ENCODE measurements around the gene P4HB. TPM values are rescaled to one million over a fixed set of nuclear protein-coding genes. Genes with fewer than 3 reads are reported as not detected.

The P4HB gene
- total and polyA plus RNA-seq, 2 experiments from 2014 or later: 206 to 620 TPM

DNA sequence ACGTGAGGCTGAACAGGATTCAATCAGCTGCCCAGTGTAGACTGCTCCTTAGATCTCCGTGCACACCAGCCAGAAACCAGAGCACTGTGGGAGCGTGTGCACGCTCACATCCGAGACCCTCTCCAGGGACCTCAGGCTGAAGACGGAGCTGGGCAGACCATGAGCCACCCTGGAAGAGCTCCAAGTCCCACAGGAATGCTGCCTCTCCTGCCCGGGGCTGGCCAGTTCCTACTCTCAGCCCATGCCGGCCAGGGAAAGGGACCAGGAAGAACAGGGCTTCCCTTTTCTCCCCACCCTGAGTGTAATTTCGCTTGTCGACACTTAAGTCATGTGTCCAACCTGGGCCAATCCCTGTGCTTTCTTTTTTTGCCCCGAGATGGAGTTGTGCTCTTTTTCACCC is 24.2 kb upstream of the P4HB start:
- H3K27me3 ChIP-seq (ENCODE audit: insufficient read depth): no peaks in the 10 kb centered on the region
- H2AFZ ChIP-seq: no peak overlapping the region
- Mint-ChIP-seq H3K27ac (no peak overlapping the region), H3K36me3 (ENCODE audit: low read depth) (peaks cover 88% of the 10 kb centered on the region), H3K27me3 (ENCODE audit: insufficient read depth, low read depth, poor library complexity) (peaks cover 22% of the 10 kb centered on the region), H3K4me1 (no peaks in the 10 kb centered on the region; the same call in 2 of the 3 replicates), H3K9me3 (no peaks in the 10 kb centered on the region), H3K4me3 (no peak overlapping the region)
- H3K4me1 ChIP-seq (ENCODE audit: insufficient read depth): no peaks in the 10 kb centered on the region
- no peaks in the 10 kb centered on the region for H3K9me2 ChIP-seq (ENCODE audit: insufficient read depth)
- H3K4me2 ChIP-seq: no peak overlapping the region
- H3K79me2 ChIP-seq (replicated peaks; ENCODE audit: insufficient read depth): peaks cover 25% of the 10 kb centered on the region
- ATAC-seq (0 out of 3 replicates have a peak, but pooled peaks have one; percentile 13), DNase-seq (ENCODE audit: low spot score) (no peak)
- peaks cover 27% of the 10 kb centered on the region for H3K36me3 ChIP-seq (ENCODE audit: insufficient read depth)
- H3K27ac ChIP-seq (ENCODE audit: low read depth): no peak overlapping the region
- peaks cover 11% of the 10 kb centered on the region for H3F3A ChIP-seq (replicated peaks; ENCODE audit: low read depth)
- no peak for TF ChIP-seq ETS1 (IDR thresholded peaks at IDR 0.05)
- no peak for TF ChIP-seq NANOG (IDR thresholded peaks at IDR 0.05; ENCODE audit: borderline replicate concordance)
- TF ChIP-seq, protein P1, sequence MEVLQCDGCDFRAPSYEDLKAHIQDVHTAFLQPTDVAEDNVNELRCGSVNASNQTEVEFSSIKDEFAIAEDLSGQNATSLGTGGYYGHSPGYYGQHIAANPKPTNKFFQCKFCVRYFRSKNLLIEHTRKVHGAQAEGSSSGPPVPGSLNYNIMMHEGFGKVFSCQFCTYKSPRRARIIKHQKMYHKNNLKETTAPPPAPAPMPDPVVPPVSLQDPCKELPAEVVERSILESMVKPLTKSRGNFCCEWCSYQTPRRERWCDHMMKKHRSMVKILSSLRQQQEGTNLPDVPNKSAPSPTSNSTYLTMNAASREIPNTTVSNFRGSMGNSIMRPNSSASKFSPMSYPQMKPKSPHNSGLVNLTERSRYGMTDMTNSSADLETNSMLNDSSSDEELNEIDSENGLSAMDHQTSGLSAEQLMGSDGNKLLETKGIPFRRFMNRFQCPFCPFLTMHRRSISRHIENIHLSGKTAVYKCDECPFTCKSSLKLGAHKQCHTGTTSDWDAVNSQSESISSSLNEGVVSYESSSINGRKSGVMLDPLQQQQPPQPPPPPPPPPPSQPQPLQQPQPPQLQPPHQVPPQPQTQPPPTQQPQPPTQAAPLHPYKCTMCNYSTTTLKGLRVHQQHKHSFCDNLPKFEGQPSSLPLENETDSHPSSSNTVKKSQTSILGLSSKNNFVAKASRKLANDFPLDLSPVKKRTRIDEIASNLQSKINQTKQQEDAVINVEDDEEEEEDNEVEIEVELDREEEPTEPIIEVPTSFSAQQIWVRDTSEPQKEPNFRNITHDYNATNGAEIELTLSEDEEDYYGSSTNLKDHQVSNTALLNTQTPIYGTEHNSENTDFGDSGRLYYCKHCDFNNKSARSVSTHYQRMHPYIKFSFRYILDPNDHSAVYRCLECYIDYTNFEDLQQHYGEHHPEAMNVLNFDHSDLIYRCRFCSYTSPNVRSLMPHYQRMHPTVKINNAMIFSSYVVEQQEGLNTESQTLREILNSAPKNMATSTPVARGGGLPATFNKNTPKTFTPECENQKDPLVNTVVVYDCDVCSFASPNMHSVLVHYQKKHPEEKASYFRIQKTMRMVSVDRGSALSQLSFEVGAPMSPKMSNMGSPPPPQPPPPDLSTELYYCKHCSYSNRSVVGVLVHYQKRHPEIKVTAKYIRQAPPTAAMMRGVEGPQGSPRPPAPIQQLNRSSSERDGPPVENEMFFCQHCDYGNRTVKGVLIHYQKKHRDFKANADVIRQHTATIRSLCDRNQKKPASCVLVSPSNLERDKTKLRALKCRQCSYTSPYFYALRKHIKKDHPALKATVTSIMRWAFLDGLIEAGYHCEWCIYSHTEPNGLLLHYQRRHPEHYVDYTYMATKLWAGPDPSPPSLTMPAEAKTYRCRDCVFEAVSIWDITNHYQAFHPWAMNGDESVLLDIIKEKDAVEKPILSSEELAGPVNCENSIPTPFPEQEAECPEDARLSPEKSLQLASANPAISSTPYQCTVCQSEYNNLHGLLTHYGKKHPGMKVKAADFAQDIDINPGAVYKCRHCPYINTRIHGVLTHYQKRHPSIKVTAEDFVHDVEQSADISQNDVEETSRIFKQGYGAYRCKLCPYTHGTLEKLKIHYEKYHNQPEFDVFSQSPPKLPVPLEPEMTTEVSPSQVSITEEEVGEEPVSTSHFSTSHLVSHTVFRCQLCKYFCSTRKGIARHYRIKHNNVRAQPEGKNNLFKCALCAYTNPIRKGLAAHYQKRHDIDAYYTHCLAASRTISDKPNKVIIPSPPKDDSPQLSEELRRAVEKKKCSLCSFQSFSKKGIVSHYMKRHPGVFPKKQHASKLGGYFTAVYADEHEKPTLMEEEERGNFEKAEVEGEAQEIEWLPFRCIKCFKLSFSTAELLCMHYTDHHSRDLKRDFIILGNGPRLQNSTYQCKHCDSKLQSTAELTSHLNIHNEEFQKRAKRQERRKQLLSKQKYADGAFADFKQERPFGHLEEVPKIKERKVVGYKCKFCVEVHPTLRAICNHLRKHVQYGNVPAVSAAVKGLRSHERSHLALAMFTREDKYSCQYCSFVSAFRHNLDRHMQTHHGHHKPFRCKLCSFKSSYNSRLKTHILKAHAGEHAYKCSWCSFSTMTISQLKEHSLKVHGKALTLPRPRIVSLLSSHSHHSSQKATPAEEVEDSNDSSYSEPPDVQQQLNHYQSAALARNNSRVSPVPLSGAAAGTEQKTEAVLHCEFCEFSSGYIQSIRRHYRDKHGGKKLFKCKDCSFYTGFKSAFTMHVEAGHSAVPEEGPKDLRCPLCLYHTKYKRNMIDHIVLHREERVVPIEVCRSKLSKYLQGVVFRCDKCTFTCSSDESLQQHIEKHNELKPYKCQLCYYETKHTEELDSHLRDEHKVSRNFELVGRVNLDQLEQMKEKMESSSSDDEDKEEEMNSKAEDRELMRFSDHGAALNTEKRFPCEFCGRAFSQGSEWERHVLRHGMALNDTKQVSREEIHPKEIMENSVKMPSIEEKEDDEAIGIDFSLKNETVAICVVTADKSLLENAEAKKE (CRISPR knock-in tag; IDR thresholded peaks at IDR 0.05): no peak
- TF ChIP-seq, protein P2, sequence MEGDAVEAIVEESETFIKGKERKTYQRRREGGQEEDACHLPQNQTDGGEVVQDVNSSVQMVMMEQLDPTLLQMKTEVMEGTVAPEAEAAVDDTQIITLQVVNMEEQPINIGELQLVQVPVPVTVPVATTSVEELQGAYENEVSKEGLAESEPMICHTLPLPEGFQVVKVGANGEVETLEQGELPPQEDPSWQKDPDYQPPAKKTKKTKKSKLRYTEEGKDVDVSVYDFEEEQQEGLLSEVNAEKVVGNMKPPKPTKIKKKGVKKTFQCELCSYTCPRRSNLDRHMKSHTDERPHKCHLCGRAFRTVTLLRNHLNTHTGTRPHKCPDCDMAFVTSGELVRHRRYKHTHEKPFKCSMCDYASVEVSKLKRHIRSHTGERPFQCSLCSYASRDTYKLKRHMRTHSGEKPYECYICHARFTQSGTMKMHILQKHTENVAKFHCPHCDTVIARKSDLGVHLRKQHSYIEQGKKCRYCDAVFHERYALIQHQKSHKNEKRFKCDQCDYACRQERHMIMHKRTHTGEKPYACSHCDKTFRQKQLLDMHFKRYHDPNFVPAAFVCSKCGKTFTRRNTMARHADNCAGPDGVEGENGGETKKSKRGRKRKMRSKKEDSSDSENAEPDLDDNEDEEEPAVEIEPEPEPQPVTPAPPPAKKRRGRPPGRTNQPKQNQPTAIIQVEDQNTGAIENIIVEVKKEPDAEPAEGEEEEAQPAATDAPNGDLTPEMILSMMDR (conservative IDR thresholded peaks at IDR 0.05; ENCODE audit: low read depth in 2 of 2): no peak
- TF ChIP-seq EZH2phosphoT487 (IDR thresholded peaks at IDR 0.05; ENCODE audit: unreplicated experiment): no peak
- no peak for TF ChIP-seq POLR2AphosphoS5 (IDR thresholded peaks at IDR 0.05; ENCODE audit: low read depth)
- TF ChIP-seq EZH2 (IDR thresholded peaks at IDR 0.05; ENCODE audit: low read depth, unreplicated experiment): no peak
- TF ChIP-seq ZNF331 (CRISPR knock-in tag; IDR thresholded peaks at IDR 0.05; ENCODE audit: low read depth): no peak
- TF ChIP-seq JUNB (IDR thresholded peaks at IDR 0.05; ENCODE audit: unreplicated experiment): no peak
- no peak for TF ChIP-seq CREB1 (CRISPR knock-in tag; IDR thresholded peaks at IDR 0.05; ENCODE audit: low read depth)
- TF ChIP-seq STAT1 (IDR thresholded peaks at IDR 0.05; ENCODE audit: unreplicated experiment): no peak
- TF ChIP-seq REST (IDR thresholded peaks at IDR 0.05; ENCODE audit: unreplicated experiment): no peak
- TF ChIP-seq ZNF114 (CRISPR knock-in tag; IDR thresholded peaks at IDR 0.05): no peak
- H3K4me3 ChIP-seq: no peak overlapping the region
- H4K20me1 ChIP-seq (replicated peaks; ENCODE audit: insufficient read depth): peaks cover 18% of the 10 kb centered on the region

All from GM23338 (cell line).